A673 (cell line): Measurements from ENCODE around the gene OR2C1.

ENCODE experiments used
- CTCF ChIP-seq: fragments of 300-800, 200-600 bp; sonication (generic); conservative IDR thresholded peaks from 2 replicates; pipeline ENCODE4 v1.5.1; 2017; ENCODE audit warnings: low read depth, mild to moderate bottlenecking, antibody characterized with exemption, low read length, moderate library complexity, mixed read lengths
- EZH2 ChIP-seq: fragments of 200-600 bp; sonication (generic); IDR thresholded peaks from 2 replicates; pipeline ENCODE4 v1.6.1; 2017; ENCODE audit warnings: borderline replicate concordance, low read depth, mild to moderate bottlenecking, mixed read lengths, antibody characterized with exemption, low read length; ENCODE audit not compliant: poor library complexity, severe bottlenecking

GRCh38 chr16:3356118-3356517 lies 429 bp downstream of the OR2C1 start:
- TF ChIP-seq CTCF = no peak
- TF ChIP-seq EZH2 = no peak
